ENCODE data around the gene LRP10. TPM values are rescaled to one million over a fixed set of nuclear protein-coding genes. Genes with fewer than 3 reads are reported as not detected.

Gene LRP10
- polyA plus RNA-seq, 2 of the 4 experiments (the other 2 are of a cell fraction): 57.2 to 74.3 TPM

DNA sequence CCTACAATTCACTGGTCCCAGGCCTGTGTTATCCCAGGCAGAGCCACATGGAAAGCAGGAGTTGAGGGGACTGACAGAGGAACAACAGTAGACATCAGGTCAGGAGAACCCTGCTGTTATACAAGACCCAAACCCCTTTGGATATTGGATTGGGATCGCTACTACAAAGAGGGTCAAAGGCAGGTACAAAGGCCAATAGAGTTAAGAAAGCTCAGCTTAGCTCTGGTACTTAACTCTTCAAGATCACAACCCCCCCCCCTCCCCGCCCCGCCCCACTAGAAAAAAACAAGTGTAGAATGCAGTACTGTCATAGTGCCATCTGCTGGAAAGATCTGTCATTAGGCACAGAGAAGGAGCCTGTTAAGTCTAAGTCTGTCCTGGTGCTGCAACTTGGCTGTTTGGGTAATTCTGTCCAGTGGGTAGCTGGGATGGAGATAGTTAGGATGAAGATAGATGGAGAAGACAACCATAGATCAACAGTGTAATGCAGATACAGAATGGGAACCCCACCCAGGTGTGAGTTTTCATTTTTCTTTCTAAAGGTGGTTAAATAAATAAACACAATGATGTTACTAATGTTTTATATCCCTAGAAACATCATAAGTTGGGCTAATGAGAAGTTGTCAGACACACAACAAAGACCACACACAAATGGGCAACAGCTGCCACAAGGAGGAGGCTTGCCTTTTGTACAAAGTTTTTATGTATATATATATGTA, 28.7 kb downstream of the LRP10 start (continued):
- TF ChIP-seq RNF2 (IDR thresholded peaks at IDR 0.05; ENCODE audit: borderline replicate concordance, low read depth) (no peak), CBX2 (IDR thresholded peaks at IDR 0.05; ENCODE audit: borderline replicate concordance, low read depth) (no peak), HOXA7 (CRISPR knock-in tag; IDR thresholded peaks at IDR 0.05) (no peak)
- TF ChIP-seq, protein P1, sequence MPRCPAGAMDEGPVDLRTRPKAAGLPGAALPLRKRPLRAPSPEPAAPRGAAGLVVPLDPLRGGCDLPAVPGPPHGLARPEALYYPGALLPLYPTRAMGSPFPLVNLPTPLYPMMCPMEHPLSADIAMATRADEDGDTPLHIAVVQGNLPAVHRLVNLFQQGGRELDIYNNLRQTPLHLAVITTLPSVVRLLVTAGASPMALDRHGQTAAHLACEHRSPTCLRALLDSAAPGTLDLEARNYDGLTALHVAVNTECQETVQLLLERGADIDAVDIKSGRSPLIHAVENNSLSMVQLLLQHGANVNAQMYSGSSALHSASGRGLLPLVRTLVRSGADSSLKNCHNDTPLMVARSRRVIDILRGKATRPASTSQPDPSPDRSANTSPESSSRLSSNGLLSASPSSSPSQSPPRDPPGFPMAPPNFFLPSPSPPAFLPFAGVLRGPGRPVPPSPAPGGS (IDR thresholded peaks at IDR 0.05): no peak

DNA sequence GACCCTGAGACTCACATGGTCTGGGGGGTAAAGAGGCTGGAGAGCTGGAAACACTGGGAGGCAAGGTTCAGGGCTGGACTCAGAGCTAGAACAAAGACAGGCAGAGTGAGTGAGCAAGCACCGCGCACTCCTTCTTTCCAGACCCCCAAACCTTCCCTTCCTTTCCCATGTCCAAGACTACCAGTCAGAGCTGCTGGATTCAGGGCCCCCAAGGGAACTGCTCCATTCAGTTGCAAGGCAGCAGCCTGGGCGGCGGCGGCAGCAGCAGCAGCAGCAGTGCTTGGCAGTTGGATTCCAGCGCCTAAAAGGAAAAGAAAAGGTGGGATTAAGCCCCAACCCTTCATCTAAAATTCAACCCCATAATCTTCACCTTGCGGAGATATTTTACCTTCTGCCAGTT, 30.3 kb downstream of the LRP10 start:
- FAIRE-seq (no peak), DNase-seq (ENCODE audit: low read depth in 1 of 2, low spot score in 1 of 2) (no peak), ATAC-seq (no peak)
- Histone ChIP-seq H3K4me2 (no peak overlapping the region), H3K4me3 (no peak overlapping the region), H3K4me1 (peaks cover 17% of the 10 kb centered on the region), H3K27ac (no peak overlapping the region), H3K9me3 (no peaks in the 10 kb centered on the region)
- ChIA-PET POLR2A (interaction anchor here (1.5 kb wide), 1 partner anchor 15 kb away, joined by 10 read pairs; no protein-coding TSS in a partner anchor), CTCF (interaction anchor here (1.1 to 16.6 kb wide), 10 partner anchors 13 to 583 kb away, joined by 3 to 368 read pairs (median 8); partner anchors contain the start of genes LRP10, RBM23 and REM2)
- TF ChIP-seq, protein P2, sequence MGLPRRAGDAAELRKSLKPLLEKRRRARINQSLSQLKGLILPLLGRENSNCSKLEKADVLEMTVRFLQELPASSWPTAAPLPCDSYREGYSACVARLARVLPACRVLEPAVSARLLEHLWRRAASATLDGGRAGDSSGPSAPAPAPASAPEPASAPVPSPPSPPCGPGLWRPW (IDR thresholded peaks at IDR 0.05): no peak
- TF ChIP-seq HOXB13 (CRISPR knock-in tag; IDR thresholded peaks at IDR 0.05; ENCODE audit: low read depth) (no peak), FOSL2 (IDR thresholded peaks at IDR 0.05) (no peak), FOSL2 (CRISPR knock-in tag; IDR thresholded peaks at IDR 0.05) (no peak), NPAS2 (CRISPR knock-in tag; IDR thresholded peaks at IDR 0.05; ENCODE audit: borderline replicate concordance) (no peak), EHF (CRISPR knock-in tag; IDR thresholded peaks at IDR 0.05) (no peak)
- WGBS (ENCODE audit: missing lambda C conversion rate): 93% methylated on average over 7 of the region's 7 CpGs

DNA sequence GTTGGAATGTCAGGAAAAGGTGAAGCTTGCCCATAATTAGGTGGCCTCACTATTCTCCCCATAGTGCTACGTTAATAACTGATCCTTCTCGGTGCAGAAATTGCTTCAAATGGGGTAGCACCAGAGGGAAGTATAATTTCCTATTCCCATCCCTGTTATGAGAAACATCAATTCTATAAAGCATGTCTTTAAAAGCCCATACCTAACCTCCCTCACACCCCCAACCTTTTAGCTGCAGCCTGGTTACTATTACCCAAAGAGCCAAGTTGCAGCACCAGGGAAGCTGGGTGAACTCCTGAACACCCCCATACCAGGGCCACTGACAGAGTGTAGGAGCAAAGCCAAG, 32.2 kb downstream of the LRP10 start:
- ChIA-PET CTCF (interaction anchor here (0.8 to 16.6 kb wide), 7 partner anchors 11 to 349 kb away, joined by 3 to 368 read pairs (median 41); partner anchors contain the start of genes LRP10, RBM23 and REM2), POLR2A (interaction anchor here (0.6 to 0.8 kb wide), 2 partner anchors 16 to 32 kb away, joined by 3 read pairs; partner anchors contain the start of gene LRP10)
- Histone ChIP-seq H3K4me3 (no peak overlapping the region), H3K27ac (no peak overlapping the region), H3K4me2 (no peak overlapping the region), H3K9me3 (no peaks in the 10 kb centered on the region), H3K4me1 (peaks cover 8% of the 10 kb centered on the region)
- DNase-seq (ENCODE audit: low read depth in 1 of 2, low spot score in 1 of 2) (no peak), FAIRE-seq (no peak), ATAC-seq (no peak)
- 91% methylated on average over 2 of the region's 2 CpGs for WGBS (ENCODE audit: missing lambda C conversion rate)
- TF ChIP-seq MAZ (IDR thresholded peaks at IDR 0.05; ENCODE audit: borderline replicate concordance, low read depth, low read length) (no peak), POLR2AphosphoS2 (conservative IDR thresholded peaks at IDR 0.05; ENCODE audit: low read length) (no peak), ZNF302 (CRISPR knock-in tag; IDR thresholded peaks at IDR 0.05) (no peak), CEBPB (IDR thresholded peaks at IDR 0.05) (no peak), KDM1A (IDR thresholded peaks at IDR 0.05; ENCODE audit: low read depth) (no peak), EHMT2 (IDR thresholded peaks at IDR 0.05; ENCODE audit: low read depth) (no peak), HOXB5 (CRISPR knock-in tag; IDR thresholded peaks at IDR 0.05) (no peak), NFE2L2 (conservative IDR thresholded peaks at IDR 0.05; ENCODE audit: low read length) (no peak), EHF (CRISPR knock-in tag; IDR thresholded peaks at IDR 0.05) (no peak), EP300 (IDR thresholded peaks at IDR 0.05) (no peak), RNF2 (IDR thresholded peaks at IDR 0.05; ENCODE audit: borderline replicate concordance, low read depth) (no peak), NPAS2 (CRISPR knock-in tag; IDR thresholded peaks at IDR 0.05; ENCODE audit: borderline replicate concordance) (no peak), RFX5 (IDR thresholded peaks at IDR 0.05) (no peak), BHLHE40 (IDR thresholded peaks at IDR 0.05; ENCODE audit: low read depth, low read length) (no peak), CBX2 (IDR thresholded peaks at IDR 0.05; ENCODE audit: borderline replicate concordance, low read depth) (no peak)
- TF ChIP-seq, protein P3, sequence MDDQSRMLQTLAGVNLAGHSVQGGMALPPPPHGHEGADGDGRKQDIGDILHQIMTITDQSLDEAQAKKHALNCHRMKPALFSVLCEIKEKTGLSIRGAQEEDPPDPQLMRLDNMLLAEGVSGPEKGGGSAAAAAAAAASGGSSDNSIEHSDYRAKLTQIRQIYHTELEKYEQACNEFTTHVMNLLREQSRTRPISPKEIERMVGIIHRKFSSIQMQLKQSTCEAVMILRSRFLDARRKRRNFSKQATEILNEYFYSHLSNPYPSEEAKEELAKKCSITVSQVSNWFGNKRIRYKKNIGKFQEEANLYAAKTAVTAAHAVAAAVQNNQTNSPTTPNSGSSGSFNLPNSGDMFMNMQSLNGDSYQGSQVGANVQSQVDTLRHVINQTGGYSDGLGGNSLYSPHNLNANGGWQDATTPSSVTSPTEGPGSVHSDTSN (IDR thresholded peaks at IDR 0.05): no peak
- TF ChIP-seq, protein P1 (IDR thresholded peaks at IDR 0.05): no peak
- TF ChIP-seq, protein P4, sequence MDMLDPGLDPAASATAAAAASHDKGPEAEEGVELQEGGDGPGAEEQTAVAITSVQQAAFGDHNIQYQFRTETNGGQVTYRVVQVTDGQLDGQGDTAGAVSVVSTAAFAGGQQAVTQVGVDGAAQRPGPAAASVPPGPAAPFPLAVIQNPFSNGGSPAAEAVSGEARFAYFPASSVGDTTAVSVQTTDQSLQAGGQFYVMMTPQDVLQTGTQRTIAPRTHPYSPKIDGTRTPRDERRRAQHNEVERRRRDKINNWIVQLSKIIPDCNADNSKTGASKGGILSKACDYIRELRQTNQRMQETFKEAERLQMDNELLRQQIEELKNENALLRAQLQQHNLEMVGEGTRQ (IDR thresholded peaks at IDR 0.05): no peak
- TF ChIP-seq, protein P5, sequence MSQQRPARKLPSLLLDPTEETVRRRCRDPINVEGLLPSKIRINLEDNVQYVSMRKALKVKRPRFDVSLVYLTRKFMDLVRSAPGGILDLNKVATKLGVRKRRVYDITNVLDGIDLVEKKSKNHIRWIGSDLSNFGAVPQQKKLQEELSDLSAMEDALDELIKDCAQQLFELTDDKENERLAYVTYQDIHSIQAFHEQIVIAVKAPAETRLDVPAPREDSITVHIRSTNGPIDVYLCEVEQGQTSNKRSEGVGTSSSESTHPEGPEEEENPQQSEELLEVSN (IDR thresholded peaks at IDR 0.05; ENCODE audit: borderline replicate concordance, low read depth): no peak

Data from A549 (cell line).